Choroid plexus epithelial cell (primary cell): ENCODE results near the gene SP2.

Source experiments
- DNase-seq: peaks from one replicate; pipeline ENCODE4 v3.0.0-alpha.2; 2010; ENCODE audit warnings: low read depth
- H3K4me3 ChIP-seq: 2 replicates; pipeline ENCODE4 v1.5.1; 2011; ENCODE audit warnings: low read depth, mild to moderate bottlenecking, control low read depth, low read length, moderate library complexity
- TF ChIP-seq, protein P1 (sequence below): conservative IDR thresholded peaks from 2 replicates; pipeline ENCODE4 v1.5.1; 2011; ENCODE audit warnings: low read depth, mild to moderate bottlenecking, control low read depth, inconsistent platforms, low read length, moderate library complexity

Gene SP2

DNA sequence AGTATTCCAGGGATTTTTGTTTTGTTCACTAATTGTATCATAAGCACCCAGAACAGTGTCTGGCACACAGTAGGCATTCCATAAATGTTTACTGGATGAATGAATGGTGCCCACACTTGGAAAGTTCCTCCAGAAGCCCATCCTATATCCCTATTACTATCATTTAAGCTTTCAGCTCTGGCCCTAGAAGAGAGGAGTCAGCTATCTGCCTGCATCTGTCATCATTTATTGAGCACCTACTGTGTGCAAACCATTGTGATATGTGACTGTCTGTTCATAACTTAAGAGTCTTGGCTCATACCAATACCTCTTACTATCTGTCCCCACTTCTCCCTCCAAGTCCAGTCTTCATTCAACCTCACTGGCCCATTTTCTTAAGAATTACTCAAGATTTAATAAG, 25.0 kb upstream of the SP2 start:
- no peak for DNase-seq
- TF ChIP-seq, protein P1, sequence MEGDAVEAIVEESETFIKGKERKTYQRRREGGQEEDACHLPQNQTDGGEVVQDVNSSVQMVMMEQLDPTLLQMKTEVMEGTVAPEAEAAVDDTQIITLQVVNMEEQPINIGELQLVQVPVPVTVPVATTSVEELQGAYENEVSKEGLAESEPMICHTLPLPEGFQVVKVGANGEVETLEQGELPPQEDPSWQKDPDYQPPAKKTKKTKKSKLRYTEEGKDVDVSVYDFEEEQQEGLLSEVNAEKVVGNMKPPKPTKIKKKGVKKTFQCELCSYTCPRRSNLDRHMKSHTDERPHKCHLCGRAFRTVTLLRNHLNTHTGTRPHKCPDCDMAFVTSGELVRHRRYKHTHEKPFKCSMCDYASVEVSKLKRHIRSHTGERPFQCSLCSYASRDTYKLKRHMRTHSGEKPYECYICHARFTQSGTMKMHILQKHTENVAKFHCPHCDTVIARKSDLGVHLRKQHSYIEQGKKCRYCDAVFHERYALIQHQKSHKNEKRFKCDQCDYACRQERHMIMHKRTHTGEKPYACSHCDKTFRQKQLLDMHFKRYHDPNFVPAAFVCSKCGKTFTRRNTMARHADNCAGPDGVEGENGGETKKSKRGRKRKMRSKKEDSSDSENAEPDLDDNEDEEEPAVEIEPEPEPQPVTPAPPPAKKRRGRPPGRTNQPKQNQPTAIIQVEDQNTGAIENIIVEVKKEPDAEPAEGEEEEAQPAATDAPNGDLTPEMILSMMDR = no peak
- H3K4me3 ChIP-seq = no peak overlapping the region

DNA sequence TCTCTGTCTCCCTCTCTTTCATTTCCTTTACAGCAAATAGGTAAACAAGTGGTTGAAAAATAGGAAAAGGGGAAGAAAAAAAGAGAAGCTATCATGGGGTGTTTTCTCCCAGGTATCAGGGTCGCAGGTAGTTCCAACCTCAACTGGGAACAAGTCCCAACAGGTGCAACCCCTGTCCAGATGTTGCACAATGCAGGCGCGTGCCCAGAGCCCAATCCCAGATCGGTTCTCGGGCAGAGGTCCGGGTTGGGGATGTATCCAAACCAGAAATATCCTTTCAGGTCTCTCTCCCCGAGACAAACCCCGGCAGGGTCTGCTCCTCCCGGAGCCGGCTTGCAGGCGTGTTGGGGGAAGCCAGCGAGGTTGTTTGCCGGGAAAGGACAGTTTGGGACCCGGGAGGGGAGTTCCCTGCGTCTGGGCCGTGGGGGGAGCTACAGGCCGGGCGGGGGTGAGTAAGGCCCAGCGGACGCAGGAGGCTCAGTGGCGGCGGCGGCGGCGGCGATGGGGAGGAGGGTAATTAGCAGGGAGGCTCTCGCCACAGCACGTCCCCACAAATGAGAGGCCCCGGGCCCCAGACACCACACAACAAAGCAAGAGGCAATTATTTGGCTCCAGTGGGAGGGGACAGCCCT, 23.9 kb upstream of the SP2 start:
- TF ChIP-seq, protein P1 = no peak
- no peak for DNase-seq
- H3K4me3 ChIP-seq = no peak overlapping the region

DNA sequence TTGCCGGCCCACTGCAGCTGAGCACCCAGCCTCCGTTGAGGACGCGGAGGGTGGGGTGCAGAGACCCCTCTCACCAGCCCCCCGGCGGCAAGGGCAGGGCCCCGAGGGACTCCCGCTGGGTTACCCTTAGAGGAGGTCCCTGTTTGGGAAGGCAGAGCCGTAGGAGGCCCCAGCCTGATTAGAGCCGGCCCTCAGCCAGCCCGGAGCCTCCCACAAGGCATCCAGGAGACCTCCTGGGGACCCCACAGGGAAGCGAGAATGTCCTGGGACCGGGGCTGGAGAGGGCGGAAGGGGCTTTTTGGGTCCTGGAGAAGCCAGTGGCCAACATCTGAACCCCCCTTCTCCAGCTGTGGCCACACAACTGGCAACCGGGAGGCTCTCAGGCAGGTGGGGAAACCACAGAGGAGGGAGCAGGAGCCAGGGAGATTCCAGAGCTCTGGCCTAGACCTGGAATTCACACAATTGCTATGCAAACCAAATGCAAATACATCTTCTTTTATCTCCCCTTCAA, 23.3 kb upstream of the SP2 start:
- DNase-seq = peak; percentile 32
- H3K4me3 ChIP-seq = no peak overlapping the region
- TF ChIP-seq, protein P1 = no peak

DNA sequence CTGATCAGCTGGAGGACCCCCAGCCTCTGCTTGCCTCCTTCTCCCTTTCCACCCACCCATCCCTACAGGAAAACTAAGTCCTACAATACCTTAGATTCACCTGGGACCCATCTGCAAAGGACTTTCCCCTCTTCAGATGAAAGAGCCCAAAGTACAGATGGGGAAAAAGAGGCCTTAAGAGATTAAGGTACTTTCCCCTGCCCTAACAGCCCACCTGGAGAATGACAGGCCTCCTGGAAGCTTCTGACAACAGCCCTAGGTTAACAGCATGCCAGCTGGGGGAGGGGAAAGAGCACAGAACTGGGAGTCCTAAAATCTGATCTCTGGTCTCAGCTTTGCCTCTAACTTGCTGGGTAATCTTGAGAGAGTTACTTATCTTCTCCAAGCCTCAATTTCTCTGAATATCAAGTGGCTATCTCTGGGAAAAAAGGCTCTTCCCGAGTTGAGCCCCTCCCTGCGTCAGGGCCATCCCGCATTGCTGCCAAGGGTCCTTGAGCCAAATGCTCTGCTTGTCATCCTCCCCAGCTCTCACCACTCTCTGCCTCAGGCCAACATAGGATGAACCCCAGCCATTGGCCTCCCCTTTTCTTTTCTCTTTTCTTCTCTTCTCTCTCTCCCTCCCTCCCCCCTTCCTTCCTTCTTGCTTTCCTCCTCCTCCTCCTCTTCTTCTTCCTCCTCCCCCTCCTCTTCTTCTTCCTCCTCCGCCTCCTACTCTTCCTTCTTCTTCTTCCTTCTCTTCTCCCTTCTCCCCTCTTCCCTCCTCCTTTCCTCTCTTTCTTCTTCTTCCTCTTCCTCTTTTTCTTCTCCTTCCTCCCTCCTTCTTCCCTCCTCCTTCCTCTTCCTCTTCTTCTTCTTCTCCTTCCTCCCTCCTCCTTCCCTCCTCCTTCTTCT, 22.6 kb upstream of the SP2 start:
- DNase-seq = no peak
- TF ChIP-seq, protein P1 = no peak
- no peak overlapping the region for H3K4me3 ChIP-seq

DNA sequence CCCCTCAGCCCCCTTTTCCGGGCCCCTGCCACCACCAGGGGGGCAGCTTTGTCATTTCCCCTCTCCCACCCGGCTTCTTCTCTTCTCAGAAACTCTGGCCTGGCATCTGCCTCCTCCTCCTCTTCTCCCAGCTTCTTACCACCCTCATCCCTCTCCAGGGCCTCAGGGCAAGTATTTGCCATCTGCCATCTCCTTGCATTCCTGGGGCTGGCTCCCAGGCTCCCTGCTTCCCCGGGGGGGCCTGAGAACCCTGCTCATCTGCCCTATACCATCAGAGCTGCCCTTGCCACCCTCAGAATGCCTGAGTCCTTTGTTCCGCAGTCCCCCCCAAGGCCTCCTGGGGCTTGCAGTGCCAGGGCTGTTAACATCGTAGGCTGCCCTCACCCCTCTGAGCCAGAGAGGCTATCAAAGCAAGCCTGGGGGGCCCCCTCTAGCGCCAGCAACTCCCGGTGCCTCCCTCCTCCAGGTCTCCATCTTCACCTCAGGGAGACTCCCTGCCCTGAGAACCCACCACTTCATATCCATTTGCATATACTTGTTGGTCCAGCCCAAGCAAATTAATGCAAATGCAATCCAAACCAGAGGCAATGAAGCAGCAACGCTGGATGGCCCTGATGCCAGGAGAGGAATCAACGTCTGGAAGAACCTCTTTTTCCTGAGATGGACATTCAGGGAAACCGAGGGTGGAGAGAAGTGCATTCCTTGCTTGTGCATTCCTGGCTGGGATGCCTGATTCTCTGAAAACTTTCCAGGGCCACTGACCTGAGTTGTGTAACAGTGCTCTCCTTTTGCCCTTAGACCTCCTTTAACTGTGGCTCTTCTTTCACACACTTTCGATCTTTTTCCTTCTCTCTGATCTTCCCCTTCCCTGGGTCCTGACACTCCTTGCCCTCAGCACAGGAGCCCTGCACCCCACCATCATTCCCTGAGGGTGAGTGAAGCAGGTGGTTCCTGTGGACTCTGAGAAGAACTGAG, 20.7 kb upstream of the SP2 start:
- TF ChIP-seq, protein P1 = no peak
- no peak overlapping the region for H3K4me3 ChIP-seq
- no peak for DNase-seq

DNA sequence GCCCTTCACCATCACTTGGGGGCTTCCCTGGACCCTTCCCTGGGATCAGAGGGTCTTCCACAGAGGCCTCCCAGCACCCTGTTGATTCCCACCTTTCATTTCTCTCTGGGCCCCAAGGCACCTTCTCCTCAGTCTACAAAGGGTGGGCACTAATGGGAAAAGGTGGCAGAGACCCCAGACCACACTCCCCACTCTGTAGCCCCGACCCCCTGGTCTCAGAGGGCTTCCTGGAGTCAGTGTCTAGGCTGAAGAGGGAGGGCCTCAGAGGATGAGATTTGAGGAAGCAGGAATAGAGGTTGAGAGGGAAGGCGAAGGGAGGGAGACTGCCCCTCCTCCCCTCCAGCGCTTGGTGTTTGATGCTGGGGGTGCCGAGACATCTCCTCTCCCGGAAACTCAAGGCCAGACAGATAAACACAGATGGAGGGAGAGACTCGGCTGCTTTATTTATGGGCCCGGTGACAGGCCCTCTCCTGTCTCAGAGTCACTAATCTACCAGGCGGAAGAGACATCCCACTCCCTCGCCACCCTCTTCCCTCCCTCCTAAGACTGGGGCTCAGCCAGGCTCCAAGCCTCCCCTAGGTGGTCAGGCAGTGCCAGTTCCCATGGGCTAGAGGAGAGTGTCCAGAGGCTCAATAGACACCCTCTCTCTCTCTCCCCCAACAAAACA, 18.5 kb upstream of the SP2 start:
- no peak overlapping the region for H3K4me3 ChIP-seq
- DNase-seq = no peak
- TF ChIP-seq, protein P1 = no peak
